Activated B cell treated with CpG ODN at 0.5 μM for 24 hours (primary cell): Measurements from ENCODE around the gene USP3. TPM values are rescaled to one million over a fixed set of nuclear protein-coding genes. Genes with fewer than 3 reads are reported as not detected.

Experiments
- ATAC-seq: fragments of 200-7000 bp; cut with Tn5 transposase; one replicate; pipeline ENCODE4 v1.10.0; 2021; ENCODE audit warnings: low read depth, mild to moderate bottlenecking, moderate library complexity
- CTCF ChIA-PET: fragments of 350-600 bp; sonication (Branson Sonifier 250); formaldehyde crosslinking; loops from one replicate; lab custom pipeline; 2021; ENCODE audit warnings: antibody characterized with exemption; lab: Charles Lee
- POLR2A ChIA-PET: fragments of 350-600 bp; sonication (Branson Sonifier 250); formaldehyde crosslinking; loops from one replicate; lab custom pipeline; 2021; ENCODE audit warnings: antibody characterized with exemption; lab: Charles Lee
- DNase-seq: peaks from one replicate; pipeline ENCODE4 v3.0.0; 2022
- H3K27ac Mint-ChIP-seq: one replicate; pipeline ENCODE4 v1.8.0; 2020; ENCODE audit warnings: mixed read lengths
- H3K27me3 Mint-ChIP-seq: one replicate; pipeline ENCODE4 v1.8.0; 2021; ENCODE audit warnings: mixed read lengths
- H3K36me3 Mint-ChIP-seq: one replicate; pipeline ENCODE4 v1.8.0; 2021; ENCODE audit warnings: low read depth, mixed read lengths
- H3K4me1 Mint-ChIP-seq: one replicate; pipeline ENCODE4 v1.8.0; 2021; ENCODE audit warnings: mixed read lengths
- H3K4me3 Mint-ChIP-seq: one replicate; pipeline ENCODE4 v1.8.0; 2020; ENCODE audit warnings: mild to moderate bottlenecking, mixed read lengths
- H3K9me3 Mint-ChIP-seq: one replicate; pipeline ENCODE4 v1.8.0; 2020; ENCODE audit warnings: mixed read lengths
- CTCF ChIP-seq: fragments of 200-600 bp; IDR thresholded peaks from one replicate; pipeline ENCODE4 v1.8.0; 2022; ENCODE audit warnings: antibody characterized with exemption, mild to moderate bottlenecking
- intact Hi-C: fragments of 100-400 bp; cut with micrococcal nuclease; formaldehyde crosslinking; loops from one replicate; pipeline ENCODE4 v1.15.1; 2024
- total RNA-seq: library from RNA; stranded (reverse); gene quantifications from 2 replicates; pipeline ENCODE4 v1.2.3, GENCODE V29; 2022

USP3 gene
- total RNA-seq, 1 donor from 2014 or later = 110 TPM

- TF ChIP-seq CTCF = no peak
- ATAC-seq (peak; percentile 40), DNase-seq (no peak)
- ChIA-PET POLR2A (interaction anchor here (0.5 to 8.8 kb wide), 26 partner anchors 8 to 1630 kb away, joined by 3 to 509 read pairs (median 6); partner anchors contain the start of genes CIAO2A, FBXL22 and RPS27L), CTCF (interaction anchor here (0.9 to 7.4 kb wide), 7 partner anchors 9 to 507 kb away, joined by 3 to 103 read pairs (median 22); no protein-coding TSS in a partner anchor)
- Mint-ChIP-seq H3K9me3 (no peaks in the 10 kb centered on the region), H3K27me3 (no peaks in the 10 kb centered on the region), H3K4me3 (peak overlapping the region; percentile 88), H3K4me1 (peaks cover 80% of the 10 kb centered on the region), H3K27ac (peak overlapping the region; percentile 98), H3K36me3 (peaks cover 7% of the 10 kb centered on the region)
- intact Hi-C loops = loop anchor here (1.0 to 10.0 kb wide), 9 partner anchors 12 to 648 kb away; partner anchors contain the start of genes LACTB, RAB8B and SNX22
These were observed 600 bp upstream of the USP3 start for GRCh38 chr15:63503739-63504246.

GRCh38 chr15:63504979-63505841 lies 817 bp downstream of the USP3 start:
- ATAC-seq (no peak), DNase-seq (peak; percentile 64)
- Mint-ChIP-seq H3K27ac (peak overlapping the region; percentile 92), H3K36me3 (peaks cover 7% of the 10 kb centered on the region), H3K27me3 (no peaks in the 10 kb centered on the region), H3K4me1 (peaks cover 81% of the 10 kb centered on the region), H3K4me3 (peak overlapping the region; percentile 93), H3K9me3 (no peaks in the 10 kb centered on the region)
- intact Hi-C loops = loop anchor here (1.0 to 10.0 kb wide), 11 partner anchors 8 to 646 kb away; partner anchors contain the start of genes LACTB, RAB8B and SNX22
- TF ChIP-seq CTCF = no peak
- POLR2A ChIA-PET = interaction anchor here (0.7 to 8.8 kb wide), 25 partner anchors 9 to 458 kb away, joined by 3 to 509 read pairs (median 7); partner anchors contain the start of genes FBXL22 and RPS27L
- CTCF ChIA-PET = interaction anchor here (0.7 to 7.4 kb wide), 19 partner anchors 8 to 217 kb away, joined by 3 to 103 read pairs (median 5); no protein-coding TSS in a partner anchor

GRCh38 chr15:63505842-63506222 lies 1.4 kb downstream of the USP3 start:
- DNase-seq (no peak), ATAC-seq (no peak)
- peaks cover 81% of the 10 kb centered on the region for H3K4me1 Mint-ChIP-seq
- H3K4me3 Mint-ChIP-seq = peak overlapping the region; percentile 93
- H3K9me3 Mint-ChIP-seq = no peaks in the 10 kb centered on the region
- peak overlapping the region; percentile 92 for H3K27ac Mint-ChIP-seq
- intact Hi-C loops = loop anchor here (1.0 to 10.0 kb wide), 5 partner anchors 9 to 381 kb away; partner anchors contain the start of gene LACTB
- TF ChIP-seq CTCF = no peak
- CTCF ChIA-PET = interaction anchor here (0.7 to 7.4 kb wide), 18 partner anchors 10 to 218 kb away, joined by 3 to 103 read pairs (median 5); no protein-coding TSS in a partner anchor
- peaks cover 7% of the 10 kb centered on the region for H3K36me3 Mint-ChIP-seq
- no peaks in the 10 kb centered on the region for H3K27me3 Mint-ChIP-seq
- POLR2A ChIA-PET = interaction anchor here (0.8 to 8.8 kb wide), 21 partner anchors 8 to 100 kb away, joined by 3 to 509 read pairs (median 10); partner anchors contain the start of gene FBXL22

GRCh38 chr15:63506537-63507035 lies 2.2 kb downstream of the USP3 start:
- Mint-ChIP-seq H3K9me3 (no peaks in the 10 kb centered on the region), H3K27ac (peak overlapping the region; percentile 92), H3K36me3 (peaks cover 7% of the 10 kb centered on the region), H3K27me3 (no peaks in the 10 kb centered on the region), H3K4me1 (peaks cover 79% of the 10 kb centered on the region), H3K4me3 (peak overlapping the region; percentile 93)
- no peak for TF ChIP-seq CTCF
- intact Hi-C loops = loop anchor here (5.0 to 10.0 kb wide), 2 partner anchors 36 to 382 kb away; partner anchors contain the start of gene LACTB
- ChIA-PET POLR2A (interaction anchor here (1.0 to 8.8 kb wide), 7 partner anchors 8 to 91 kb away, joined by 3 to 509 read pairs (median 45); partner anchors contain the start of gene FBXL22), CTCF (interaction anchor here (1.4 to 7.4 kb wide), 11 partner anchors 11 to 59 kb away, joined by 3 to 103 read pairs (median 11); no protein-coding TSS in a partner anchor)
- no peak for DNase-seq
- no peak for ATAC-seq
